Esophagus muscularis mucosa (tissue), 4 donors: ENCODE measurements around the gene BBIP1. TPM values are rescaled to one million over a fixed set of nuclear protein-coding genes. Genes with fewer than 3 reads are reported as not detected.

Experiments
- DNase-seq: peaks from one replicate; pipeline ENCODE4 v3.0.0-alpha.2; 2017; ENCODE audit errors: extremely low spot score
- H3K27ac ChIP-seq, 4 donors: fragments of 200-600 bp; sonication (generic); replicated peaks in 1 of 4; 1 replicate in 3 of 4; 2 replicates in 1 of 4; pipeline ENCODE4 v1.5.1; 2016 to 2019; ENCODE audit warnings: mild to moderate bottlenecking in 1 of 4
- H3K27me3 ChIP-seq, 4 donors: fragments of 200-600 bp; sonication (generic); one replicate each; pipeline versions ENCODE4 v1.5.1 to v1.6.0; 2016 to 2019
- H3K36me3 ChIP-seq, 4 donors: fragments of 200-600 bp; sonication (generic); one replicate each; pipeline ENCODE4 v1.5.1; 2016 to 2019
- H3K4me1 ChIP-seq, 4 donors: fragments of 200-600 bp; sonication (generic); one replicate each; pipeline ENCODE4 v1.5.1; 2016 to 2019
- H3K4me3 ChIP-seq, 4 donors: fragments of 200-600 bp; sonication (generic); 1 replicate in 2 of 4; 2 replicates in 2 of 4; pipeline ENCODE4 v1.5.1; 2016 to 2019; ENCODE audit warnings: mild to moderate bottlenecking in 4 of 4, moderate library complexity in 1 of 4
- H3K9me3 ChIP-seq, 4 donors: fragments of 200-600 bp; sonication (generic); 1 replicate in 3 of 4; 2 replicates in 1 of 4; pipeline ENCODE4 v1.5.1; 2016 to 2019
- EP300 ChIP-seq: sonication (generic); formaldehyde crosslinking; IDR thresholded peaks from one replicate; pipeline ENCODE4 v1.6.1; 2017; ENCODE audit warnings: antibody characterized with exemption
- POLR2A ChIP-seq: fragments of 450-650 bp; IDR thresholded peaks from one replicate; pipeline ENCODE4 v1.6.1; 2017; ENCODE audit warnings: antibody characterized with exemption, moderate library complexity, mild to moderate bottlenecking, low read depth
- POLR2AphosphoS5 ChIP-seq, 2 donors: sonication (generic); formaldehyde crosslinking; IDR thresholded peaks; one replicate each; pipeline ENCODE4 v1.6.1; 2017; ENCODE audit warnings: antibody characterized with exemption in 2 of 2
- WGBS: methylation state at CpG from one replicate; pipeline ENCODE4 v1.1.5; 2018; 5-methylcytosine and 5-hydroxymethylcytosine counted together
- intact Hi-C: fragments of 100-400 bp; cut with DNase I; formaldehyde crosslinking; loops from one replicate; pipeline ENCODE4 v1.15.1; 2023
- total RNA-seq, 4 donors: library from RNA; depleted of rRNA; stranded (reverse); fragments of >200 nt; gene quantifications; one replicate each; pipeline versions ENCODE4 v1.1.0 to v1.2.1, GENCODE V29; 2016
- TF ChIP-seq, protein P1 (sequence below), 3 experiments: fragments of 200-600 bp in 2 of 3; fragments of 450-650 bp in 1 of 3; sonication (generic) in 2 of 3; IDR thresholded peaks; one replicate each; pipeline ENCODE4 v1.5.1; 2017 to 2019; ENCODE audit warnings: antibody characterized with exemption in 3 of 3, mild to moderate bottlenecking in 2 of 3, moderate library complexity in 1 of 3

Gene BBIP1
- total RNA-seq, 4 donors from 2014 or later = 17.6 to 29.5 (median 27.0) TPM

DNA sequence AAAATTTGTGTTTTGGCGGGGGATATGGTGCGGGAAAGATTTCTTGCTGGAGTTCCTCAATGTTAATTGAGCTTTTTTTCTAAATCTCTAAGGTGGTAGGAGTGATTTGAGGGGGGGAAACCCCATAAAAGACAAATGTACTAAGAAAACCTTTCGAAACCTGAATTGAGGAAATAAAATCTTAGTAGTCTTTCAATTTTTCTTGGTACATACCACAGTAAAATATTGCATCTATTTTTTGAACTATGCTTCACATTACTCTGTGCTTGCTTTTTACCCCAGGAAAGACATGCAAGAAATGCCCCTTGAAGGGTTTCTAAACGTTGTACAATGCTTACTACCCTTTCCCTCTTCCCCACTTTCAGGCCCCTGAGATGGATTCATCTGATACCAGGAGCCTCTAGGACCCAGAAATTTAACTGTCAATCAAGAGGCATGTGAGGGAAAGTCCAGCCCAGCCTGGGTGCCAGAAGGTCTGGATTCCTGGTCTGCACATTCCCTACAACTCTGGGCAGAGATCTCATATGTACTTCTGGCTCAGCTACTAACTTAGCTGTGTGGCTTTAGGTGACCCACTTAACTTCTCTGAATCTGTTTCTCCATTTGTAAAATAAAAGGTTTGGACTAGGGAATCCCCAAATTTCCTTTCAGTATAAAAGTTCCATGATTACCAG is 53.0 kb downstream of the BBIP1 start:
- Histone ChIP-seq H3K4me3 (no peak overlapping the region), H3K27me3 (no peaks in the 10 kb centered on the region), H3K36me3 (no peaks in the 10 kb centered on the region), H3K4me1 (peaks cover 11 to 27% (median 26%) of the 10 kb centered on the region in 4 donors), H3K9me3 (no peaks in the 10 kb centered on the region), H3K27ac (peak overlapping the region; percentile 47 to 73 (median 68))
- DNase-seq = no peak
- WGBS = 66% methylated on average over 4 of the region's 4 CpGs
- intact Hi-C loops = no loop called here
- TF ChIP-seq EP300 (no peak), POLR2A (no peak), POLR2AphosphoS5 (IDR thresholded peaks at IDR 0.05) (no peak)
- TF ChIP-seq, protein P1, sequence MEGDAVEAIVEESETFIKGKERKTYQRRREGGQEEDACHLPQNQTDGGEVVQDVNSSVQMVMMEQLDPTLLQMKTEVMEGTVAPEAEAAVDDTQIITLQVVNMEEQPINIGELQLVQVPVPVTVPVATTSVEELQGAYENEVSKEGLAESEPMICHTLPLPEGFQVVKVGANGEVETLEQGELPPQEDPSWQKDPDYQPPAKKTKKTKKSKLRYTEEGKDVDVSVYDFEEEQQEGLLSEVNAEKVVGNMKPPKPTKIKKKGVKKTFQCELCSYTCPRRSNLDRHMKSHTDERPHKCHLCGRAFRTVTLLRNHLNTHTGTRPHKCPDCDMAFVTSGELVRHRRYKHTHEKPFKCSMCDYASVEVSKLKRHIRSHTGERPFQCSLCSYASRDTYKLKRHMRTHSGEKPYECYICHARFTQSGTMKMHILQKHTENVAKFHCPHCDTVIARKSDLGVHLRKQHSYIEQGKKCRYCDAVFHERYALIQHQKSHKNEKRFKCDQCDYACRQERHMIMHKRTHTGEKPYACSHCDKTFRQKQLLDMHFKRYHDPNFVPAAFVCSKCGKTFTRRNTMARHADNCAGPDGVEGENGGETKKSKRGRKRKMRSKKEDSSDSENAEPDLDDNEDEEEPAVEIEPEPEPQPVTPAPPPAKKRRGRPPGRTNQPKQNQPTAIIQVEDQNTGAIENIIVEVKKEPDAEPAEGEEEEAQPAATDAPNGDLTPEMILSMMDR (IDR thresholded peaks at IDR 0.05) = no peak

- no peak overlapping the region for H3K4me3 ChIP-seq
- intact Hi-C loops = no loop called here
- H3K36me3 ChIP-seq = no peaks in the 10 kb centered on the region
- WGBS = 52% methylated on average over 6 of the region's 6 CpGs
- TF ChIP-seq POLR2A (no peak), POLR2AphosphoS5 (IDR thresholded peaks at IDR 0.05) (no peak), EP300 (no peak)
- TF ChIP-seq, protein P1 (IDR thresholded peaks at IDR 0.05) = no peak
- peaks cover 7 to 28% (median 27%) of the 10 kb centered on the region in 4 donors for H3K4me1 ChIP-seq
- H3K27me3 ChIP-seq = no peaks in the 10 kb centered on the region
- no peak for DNase-seq
- no peaks in the 10 kb centered on the region for H3K9me3 ChIP-seq
- peak overlapping the region; percentile 47 to 73 (median 68) for H3K27ac ChIP-seq
These were observed 53.7 kb downstream of the BBIP1 start for GRCh38 chr10:110865186-110865808.

GRCh38 chr10:110864662-110865140 is 54.3 kb downstream of the BBIP1 start:
- peak overlapping the region; percentile 47 to 73 (median 68) for H3K27ac ChIP-seq
- DNase-seq = no peak
- no peaks in the 10 kb centered on the region for H3K9me3 ChIP-seq
- WGBS = 49% methylated on average over 6 of the region's 6 CpGs
- H3K4me3 ChIP-seq = peak overlapping the region in 2 of 4 donors; percentile 11 to 19
- no peaks in the 10 kb centered on the region for H3K36me3 ChIP-seq
- TF ChIP-seq, protein P1 (IDR thresholded peaks at IDR 0.05) = no peak
- TF ChIP-seq EP300 = no peak
- no peak for TF ChIP-seq POLR2AphosphoS5 (IDR thresholded peaks at IDR 0.05)
- TF ChIP-seq POLR2A = no peak
- H3K4me1 ChIP-seq = peaks cover 11 to 34% (median 27%) of the 10 kb centered on the region in 4 donors
- intact Hi-C loops = no loop called here
- H3K27me3 ChIP-seq = no peaks in the 10 kb centered on the region

GRCh38 chr10:110863956-110864355 is 55.0 kb downstream of the BBIP1 start:
- 91% methylated on average over 2 of the region's 2 CpGs for WGBS
- Histone ChIP-seq H3K27ac (peak overlapping the region in 1 of 4 donors; percentile 73), H3K27me3 (no peaks in the 10 kb centered on the region), H3K4me1 (peaks cover 19 to 42% (median 29%) of the 10 kb centered on the region in 4 donors), H3K36me3 (no peaks in the 10 kb centered on the region), H3K9me3 (no peaks in the 10 kb centered on the region), H3K4me3 (no peak overlapping the region)
- intact Hi-C loops = no loop called here
- TF ChIP-seq, protein P1 (IDR thresholded peaks at IDR 0.05) = no peak
- TF ChIP-seq EP300 = no peak
- no peak for TF ChIP-seq POLR2AphosphoS5 (IDR thresholded peaks at IDR 0.05)
- no peak for TF ChIP-seq POLR2A
- DNase-seq = no peak
